HG03469 (cell line): ENCODE measurements around the gene RHBDL2.
"Not testable (repeated sequence)": the region's sequence is repeated elsewhere in the genome, so short reads cannot be mapped to it uniquely, and the experiment has no call there.

Experiments
- ATAC-seq: cut with Tn5 transposase; IDR thresholded peaks from one replicate; pipeline ENCODE4 v1.9.1; 2021; ENCODE audit warnings: mild to moderate bottlenecking, moderate library complexity, moderate number of reproducible peaks; ENCODE audit not compliant: unreplicated experiment

Gene RHBDL2

DNA sequence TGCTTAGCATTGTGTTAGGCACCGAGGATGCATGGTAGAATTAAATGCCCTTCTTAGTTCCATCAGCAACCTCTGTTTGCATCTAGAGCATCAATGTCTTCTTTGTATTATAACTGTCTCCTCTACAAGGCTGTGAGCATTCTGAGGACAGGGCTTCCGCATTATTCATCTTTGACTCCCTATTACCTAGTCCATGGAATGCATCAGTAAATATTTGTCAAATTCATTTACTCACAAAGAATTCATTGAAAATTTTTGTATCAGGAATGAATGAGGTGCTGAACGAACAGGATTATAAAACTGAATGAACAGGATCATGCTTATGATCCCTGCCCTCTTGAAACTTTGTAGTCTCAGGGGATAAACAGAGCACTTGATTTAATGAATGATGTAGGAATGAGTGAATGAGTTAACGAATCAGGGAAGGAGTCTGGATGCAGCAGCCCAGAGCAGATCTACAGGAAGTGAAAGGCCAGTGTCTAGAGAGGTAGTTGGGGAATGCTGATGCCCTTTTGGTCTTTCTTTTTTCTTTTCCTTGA is 2.8 kb downstream of the RHBDL2 start:
- ATAC-seq: no peak

GRCh38 chr1:38932571-38932970 is 9.1 kb downstream of the RHBDL2 start:
- no peak for ATAC-seq

GRCh38 chr1:38929476-38929875 is 12.2 kb downstream of the RHBDL2 start:
- ATAC-seq: no peak

DNA sequence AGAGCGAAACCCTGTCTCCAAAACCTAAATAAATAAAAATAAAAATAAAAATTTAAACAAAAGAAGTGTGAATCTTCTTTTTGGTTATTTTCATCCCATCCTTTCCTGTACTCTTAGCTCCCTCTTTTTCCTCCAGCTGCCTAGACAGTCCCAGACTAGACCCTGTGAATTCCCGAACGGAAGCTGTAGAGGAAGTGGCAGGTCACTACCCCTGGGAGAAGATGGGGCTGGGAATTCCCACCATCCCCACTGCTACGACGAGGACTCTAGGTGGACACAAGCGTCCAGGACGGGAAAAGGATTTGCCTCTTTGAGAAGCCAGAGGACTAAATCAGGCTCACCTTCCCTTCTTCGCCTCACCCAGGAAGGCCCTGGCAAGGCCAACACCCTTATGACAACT is 12.6 kb downstream of the RHBDL2 start:
- no peak for ATAC-seq

DNA sequence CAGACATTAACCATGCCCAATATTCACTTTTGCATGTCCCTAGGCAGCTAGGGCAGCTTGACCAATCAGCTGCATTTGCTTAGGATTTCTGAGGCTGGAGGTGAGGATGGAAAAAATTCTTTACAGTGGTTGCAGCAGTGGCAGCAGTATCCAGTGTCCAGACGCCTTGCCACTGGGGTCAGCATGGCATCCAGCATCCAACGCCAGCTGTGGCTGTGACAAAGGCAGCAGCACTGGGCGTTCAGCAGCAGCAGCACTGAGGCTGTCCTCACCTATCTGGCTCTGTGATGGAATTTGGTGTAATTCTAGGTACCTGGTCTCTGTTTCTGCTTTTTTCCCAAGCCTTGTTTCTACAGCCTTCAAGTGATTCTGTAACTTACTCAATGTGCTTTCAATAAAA is 15.5 kb downstream of the RHBDL2 start:
- no peak for ATAC-seq

DNA sequence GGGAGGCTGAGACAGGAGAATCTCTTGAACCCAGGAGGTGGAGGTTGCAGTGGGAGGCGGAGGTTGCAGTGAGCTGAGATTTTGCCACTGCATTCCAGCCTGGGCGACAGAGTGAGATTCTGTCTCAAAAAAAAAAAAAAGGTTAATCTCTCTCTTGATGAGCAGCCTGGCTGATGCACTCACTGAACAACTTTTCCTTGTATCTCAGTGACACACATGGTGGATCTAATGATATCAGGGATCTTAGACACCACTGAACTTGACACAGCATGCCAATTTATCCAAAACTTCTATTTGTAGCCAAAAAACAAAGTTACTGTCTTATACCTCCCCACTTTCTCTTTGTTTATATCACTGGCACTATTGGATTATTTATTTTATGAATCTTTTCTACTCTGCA is 16.2 kb downstream of the RHBDL2 start:
- no peak for ATAC-seq

GRCh38 chr1:38923607-38924006 is 18.0 kb downstream of the RHBDL2 start:
- no peak for ATAC-seq

DNA sequence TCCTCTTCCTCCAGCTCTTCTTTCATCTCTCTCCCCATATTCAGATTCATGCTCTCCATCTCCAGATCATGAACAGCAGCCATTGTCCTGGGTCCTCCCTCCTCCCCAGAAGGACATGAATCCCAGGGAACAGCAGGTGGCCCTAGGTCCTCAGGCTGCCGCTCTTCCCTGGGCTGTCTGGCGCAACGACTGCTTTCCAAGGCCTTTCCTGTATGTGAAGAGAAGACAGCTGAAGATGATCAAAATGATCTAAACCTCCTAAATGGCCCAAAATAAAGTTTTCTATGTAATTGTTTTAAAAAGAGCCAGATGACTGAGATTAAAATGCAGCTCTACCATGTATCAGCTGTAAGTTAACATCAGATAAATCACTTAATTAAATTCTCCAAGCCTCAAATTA is 22.5 kb downstream of the RHBDL2 start:
- ATAC-seq: no peak

DNA sequence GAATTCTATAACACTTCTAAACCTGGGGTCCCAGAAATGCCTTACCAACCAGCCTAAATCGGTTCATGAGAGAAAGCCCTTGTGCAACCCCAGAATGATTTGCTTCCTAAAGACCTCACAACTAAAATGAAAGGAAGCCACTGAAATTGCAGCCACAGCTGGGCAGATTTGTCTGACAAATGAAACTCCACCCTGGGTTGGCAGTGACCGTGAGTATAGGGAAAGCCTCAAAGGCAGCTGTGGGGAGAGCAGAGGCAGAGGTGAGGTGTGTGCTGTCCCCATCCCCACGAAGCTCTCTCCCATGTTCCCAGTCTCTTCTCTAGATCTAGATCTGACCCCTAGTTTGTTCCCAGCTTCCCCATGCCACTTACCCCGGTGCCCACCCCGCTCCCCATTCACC is 23.1 kb downstream of the RHBDL2 start:
- ATAC-seq: no peak

DNA sequence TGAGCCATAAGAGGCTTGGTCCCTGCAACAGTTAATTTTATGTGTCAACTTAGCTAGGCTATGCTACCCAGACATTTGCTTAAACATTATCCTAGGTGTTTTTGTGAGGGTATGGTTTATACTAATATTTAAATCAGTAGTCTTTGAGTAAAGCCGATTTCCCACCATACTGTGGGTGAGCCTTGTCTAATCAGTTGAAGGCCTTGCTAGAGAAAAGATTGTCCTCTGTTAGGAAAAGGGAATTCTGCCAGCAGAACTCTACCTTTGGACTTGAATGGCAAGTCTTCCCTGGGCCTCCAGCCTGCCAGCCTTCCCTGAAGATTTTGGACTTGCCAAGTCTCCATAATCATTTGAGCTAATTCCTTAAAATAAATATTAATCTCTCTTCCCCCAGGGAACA is 23.9 kb downstream of the RHBDL2 start:
- no peak for ATAC-seq

DNA sequence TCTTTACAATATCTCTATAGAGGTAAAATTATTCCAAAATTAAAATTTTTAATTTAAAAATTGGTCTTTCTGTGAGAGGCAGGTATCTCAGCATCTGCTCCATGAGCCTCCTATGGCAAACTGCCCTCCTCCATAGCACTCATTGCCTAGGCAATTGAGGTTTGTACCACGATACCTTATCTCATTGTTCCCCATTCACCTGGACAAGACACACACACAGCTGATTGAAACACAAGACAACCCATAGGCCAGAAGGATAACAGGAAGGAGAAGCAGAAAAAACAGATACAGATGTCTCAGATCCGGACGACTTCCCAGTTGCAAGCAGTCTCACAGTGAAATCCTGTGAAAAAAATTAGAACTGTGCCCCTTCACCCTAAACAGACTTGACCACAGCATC is 24.3 kb downstream of the RHBDL2 start:
- ATAC-seq: no peak

DNA sequence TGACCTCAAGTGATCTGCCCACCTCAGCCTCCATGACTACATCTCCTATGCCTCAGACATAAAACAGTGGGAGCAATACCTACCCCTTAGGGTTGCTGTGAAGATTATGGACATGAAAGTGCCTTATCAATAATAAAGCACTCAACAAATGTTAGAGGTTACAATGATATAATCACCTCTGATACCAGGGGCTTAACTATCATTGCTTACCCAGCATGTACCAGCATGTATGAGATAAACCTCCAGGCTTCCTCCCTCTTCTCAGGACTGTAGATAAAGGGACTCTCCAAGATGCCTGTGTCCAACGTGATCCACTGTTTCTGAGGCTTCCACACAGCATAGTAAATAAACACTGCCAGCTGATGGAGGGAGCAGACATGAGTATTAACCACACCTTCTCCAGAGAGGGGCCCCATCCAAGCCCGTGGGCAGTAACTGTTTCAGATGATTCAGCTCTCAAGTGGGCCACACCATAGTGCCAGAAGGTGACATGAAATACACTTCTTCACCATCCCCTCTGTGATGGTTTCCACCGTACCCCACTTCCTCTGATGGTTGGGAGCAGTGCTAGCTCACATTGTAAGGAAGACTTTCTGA is 26.2 kb downstream of the RHBDL2 start:
- no peak for ATAC-seq

- not testable (repeated sequence) for ATAC-seq
Measured at GRCh38 chr1:38914908-38915307, 26.7 kb downstream of the RHBDL2 start.

- ATAC-seq: no peak
Measured at GRCh38 chr1:38908821-38909220, 32.8 kb downstream of the RHBDL2 start.

DNA sequence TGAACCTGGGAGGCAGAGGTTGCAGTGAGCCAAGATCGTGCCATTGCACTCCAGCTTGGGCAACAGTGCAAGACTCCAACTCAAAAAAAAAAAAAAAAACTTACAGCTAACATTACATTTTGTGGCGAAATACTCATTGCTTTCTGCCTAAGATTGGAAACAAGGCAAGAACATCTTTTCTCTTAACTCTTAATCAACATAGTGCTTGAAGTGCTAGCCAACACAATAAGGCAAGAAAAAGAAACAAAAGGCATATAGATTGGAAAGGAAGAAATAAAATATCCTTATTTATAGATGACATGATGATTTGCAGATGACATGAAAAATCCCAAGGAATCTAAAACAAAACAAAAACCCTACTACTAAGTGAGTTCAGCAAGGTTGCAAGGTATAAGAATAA is 35.6 kb downstream of the RHBDL2 start:
- ATAC-seq: no peak

GRCh38 chr1:38899560-38899959 is 42.1 kb downstream of the RHBDL2 start:
- no peak for ATAC-seq

DNA sequence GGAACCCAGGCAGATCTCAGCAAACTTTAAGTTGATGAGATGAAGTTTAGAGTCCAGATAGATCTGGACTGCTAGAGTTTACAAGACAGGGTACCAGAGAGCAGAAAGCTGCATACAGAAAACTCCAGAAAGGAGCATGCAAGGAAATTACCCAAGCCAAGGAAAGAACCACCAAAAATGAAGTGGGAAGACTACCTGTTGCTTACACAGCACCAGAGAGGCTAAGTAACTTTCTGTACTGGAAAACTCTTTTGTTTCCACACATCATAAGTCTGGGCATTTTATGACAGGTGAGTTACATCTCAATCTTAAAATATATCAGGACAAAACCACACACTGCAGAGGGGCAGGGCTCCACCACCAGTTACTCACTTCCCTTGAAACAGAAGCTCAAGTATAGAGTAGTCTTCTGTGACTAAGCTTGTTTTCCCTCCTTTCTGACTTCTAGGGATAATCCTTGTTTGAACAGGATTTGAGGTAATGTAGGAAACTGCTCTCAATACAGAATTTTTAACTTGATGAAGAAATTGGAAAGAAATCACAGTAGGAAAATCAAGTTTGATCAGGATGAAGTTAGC is 42.9 kb downstream of the RHBDL2 start:
- no peak for ATAC-seq

- no peak for ATAC-seq
Measured at GRCh38 chr1:38896169-38896568, 45.5 kb downstream of the RHBDL2 start.

GRCh38 chr1:38892976-38893375 is 48.7 kb downstream of the RHBDL2 start:
- ATAC-seq: no peak

GRCh38 chr1:38891753-38892152 is 49.9 kb downstream of the RHBDL2 start:
- ATAC-seq: no peak

DNA sequence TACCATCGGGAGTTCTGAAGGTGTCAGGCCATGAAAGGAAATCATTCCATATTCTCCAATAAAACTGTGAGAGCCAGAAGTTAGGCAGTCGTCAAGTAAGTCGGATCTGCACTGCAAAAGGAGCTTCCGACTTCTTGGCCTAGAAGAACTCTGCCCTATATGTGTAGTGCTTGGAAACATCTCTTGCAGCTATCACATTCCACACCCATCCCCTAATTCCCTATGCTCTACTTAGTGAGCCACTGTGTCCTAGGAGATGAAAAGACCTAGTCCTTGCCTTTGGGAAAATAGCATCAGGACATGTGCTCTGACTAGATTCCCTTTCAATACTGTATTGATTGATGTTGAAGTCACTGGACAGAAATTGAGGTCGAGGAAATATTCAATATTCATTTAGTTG is 52.0 kb downstream of the RHBDL2 start:
- ATAC-seq: no peak

DNA sequence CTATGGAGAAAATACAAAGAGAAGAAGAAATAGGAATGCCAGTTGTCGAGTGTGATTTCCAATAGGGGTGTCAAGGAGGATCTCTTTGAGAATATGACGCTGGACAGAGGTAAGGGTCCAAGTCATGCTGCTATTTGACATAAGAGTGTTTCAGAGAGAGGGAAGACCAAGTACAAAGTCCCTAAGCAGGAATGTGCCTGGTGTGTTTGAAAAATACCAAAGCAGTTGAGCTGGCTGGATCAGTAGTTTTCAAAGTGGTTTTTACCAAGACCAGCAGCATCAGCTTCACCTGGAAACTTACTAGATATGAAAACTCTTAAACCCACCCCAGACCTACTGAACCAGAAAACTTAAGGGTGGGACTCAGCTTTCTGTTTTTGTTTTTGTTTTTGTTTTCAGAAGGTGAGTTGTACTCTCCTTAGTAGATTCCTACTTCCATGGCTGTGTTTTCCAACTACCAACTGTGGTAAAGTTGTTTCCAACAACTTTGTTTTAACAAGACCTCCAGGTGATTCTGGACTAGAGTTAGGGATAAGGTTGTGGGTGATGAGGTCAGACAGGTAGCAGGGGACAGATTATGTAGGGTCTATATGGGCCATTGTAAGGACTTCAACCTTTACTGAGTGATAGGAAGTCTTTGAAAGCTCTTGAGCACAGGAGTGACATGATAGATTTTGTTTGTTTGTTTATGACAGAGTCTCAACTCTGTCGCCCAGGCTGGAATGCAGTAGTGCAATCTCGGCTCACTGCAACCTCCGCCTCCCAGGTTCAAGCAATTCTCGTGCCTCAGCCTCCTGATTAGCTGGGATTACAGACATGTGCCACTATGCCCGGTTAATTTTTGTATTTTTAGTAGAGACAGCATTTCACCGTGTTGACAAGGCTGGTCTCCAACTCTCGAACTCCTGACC is 53.0 kb downstream of the RHBDL2 start:
- no peak for ATAC-seq
